ENCODE results near the gene MECP2.

GRCh38 chrX:154046940-154047610, 50.4 kb downstream of the MECP2 start:
- TF ChIP-seq ZNF274 (IDR thresholded peaks at IDR 0.05; ENCODE audit: low read depth, low read length) (no peak), SUZ12 (IDR thresholded peaks at IDR 0.05; ENCODE audit: extremely low read depth, insufficient read depth, insufficient read length) (no peak), YY1 (IDR thresholded peaks at IDR 0.05; ENCODE audit: insufficient read depth, insufficient read length) (no peak)

Data from NT2/D1 (cell line).